ENCODE measurements around the gene EML3.
A peak's percentile ranks its signal among the peaks of the same experiment; 100 is the strongest.
"Not testable (repeated sequence)": the region's sequence is repeated elsewhere in the genome, so short reads cannot be mapped to it uniquely, and the experiment has no call there.

EML3 gene

DNA sequence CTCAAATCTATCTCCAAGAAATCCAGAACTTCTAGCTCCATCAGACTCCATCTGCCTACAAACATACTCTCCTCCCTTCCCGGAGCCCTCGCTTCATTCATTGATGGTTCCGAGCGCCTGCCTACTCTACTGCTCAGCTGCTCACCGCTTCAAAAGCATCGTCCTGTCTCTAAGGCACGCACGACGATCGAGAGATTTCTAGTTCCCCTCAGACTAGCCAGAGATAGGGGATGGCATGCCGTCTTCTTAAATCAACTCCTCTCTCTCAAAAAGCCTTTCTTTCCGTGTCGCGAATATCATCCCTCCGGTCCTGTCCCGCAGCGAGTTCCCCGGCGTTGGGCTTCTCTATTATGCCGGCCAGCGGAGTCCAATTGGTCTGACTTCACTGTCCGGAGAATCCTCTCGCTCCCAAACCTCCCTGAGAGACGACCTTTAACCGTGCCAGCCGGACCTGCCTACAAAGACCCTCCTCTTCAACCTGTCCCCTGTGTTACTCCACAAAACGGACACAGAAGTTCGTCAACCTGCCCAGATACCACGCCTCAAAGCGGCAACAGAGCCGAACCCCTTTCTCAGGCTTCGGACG, 39.5 kb downstream of the EML3 start:
- Histone ChIP-seq H3K36me3 (ENCODE audit: control insufficient read depth, insufficient read depth, low read length) (peaks cover 34% of the 10 kb centered on the region), H3K4me3 (ENCODE audit: low read length) (peak overlapping the region; percentile 94), H3K9me3 (ENCODE audit: control insufficient read depth, insufficient read depth, low read length) (no peaks in the 10 kb centered on the region), H3K4me1 (ENCODE audit: control insufficient read depth, insufficient read depth, low read length) (peaks cover 2% of the 10 kb centered on the region; the same call in 1 of the 2 replicates), H3K27me3 (ENCODE audit: control insufficient read depth, insufficient read depth, low read length) (no peaks in the 10 kb centered on the region), H3K27ac (ENCODE audit: low read length) (no peak overlapping the region)
- DNase-seq (ENCODE audit: low read depth, low spot score) = no peak
- WGBS (ENCODE audit: insufficient coverage, insufficient read length) = no CpG with 5 or more reads among the region's 33 CpGs

DNA sequence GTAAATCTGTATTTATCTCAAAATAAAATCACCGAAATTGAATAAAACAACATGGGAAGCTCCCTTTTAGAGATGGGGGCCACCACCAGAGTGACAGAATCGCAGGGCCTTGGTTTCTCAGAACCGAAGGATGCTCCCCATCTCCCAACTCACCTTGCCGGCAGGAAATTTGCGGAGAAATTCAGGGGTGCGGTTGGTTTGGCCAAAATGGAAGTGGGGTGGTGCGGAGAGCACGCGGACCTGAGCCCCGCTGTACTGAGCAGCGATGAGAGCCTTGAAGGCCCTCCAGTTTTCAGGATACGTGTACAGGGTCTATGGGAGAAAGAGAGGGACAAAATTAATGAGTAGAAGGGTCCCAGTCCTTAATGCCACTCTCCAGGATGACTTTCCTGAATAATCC, 40.1 kb downstream of the EML3 start:
- H3K4me3 ChIP-seq (ENCODE audit: low read length) = peak overlapping the region; percentile 94; the same call in 1 of the 2 replicates
- 100% methylated on average over 1 of the region's 12 CpGs for WGBS (ENCODE audit: insufficient coverage, insufficient read length)
- H3K9me3 ChIP-seq (ENCODE audit: control insufficient read depth, insufficient read depth, low read length) = no peaks in the 10 kb centered on the region
- H3K27ac ChIP-seq (ENCODE audit: low read length) = no peak overlapping the region
- H3K27me3 ChIP-seq (ENCODE audit: control insufficient read depth, insufficient read depth, low read length) = no peaks in the 10 kb centered on the region
- H3K36me3 ChIP-seq (ENCODE audit: control insufficient read depth, insufficient read depth, low read length) = peaks cover 34% of the 10 kb centered on the region
- DNase-seq (ENCODE audit: low read depth, low spot score) = no peak
- H3K4me1 ChIP-seq (ENCODE audit: control insufficient read depth, insufficient read depth, low read length) = peaks cover 2% of the 10 kb centered on the region; the same call in 1 of the 2 replicates

DNA sequence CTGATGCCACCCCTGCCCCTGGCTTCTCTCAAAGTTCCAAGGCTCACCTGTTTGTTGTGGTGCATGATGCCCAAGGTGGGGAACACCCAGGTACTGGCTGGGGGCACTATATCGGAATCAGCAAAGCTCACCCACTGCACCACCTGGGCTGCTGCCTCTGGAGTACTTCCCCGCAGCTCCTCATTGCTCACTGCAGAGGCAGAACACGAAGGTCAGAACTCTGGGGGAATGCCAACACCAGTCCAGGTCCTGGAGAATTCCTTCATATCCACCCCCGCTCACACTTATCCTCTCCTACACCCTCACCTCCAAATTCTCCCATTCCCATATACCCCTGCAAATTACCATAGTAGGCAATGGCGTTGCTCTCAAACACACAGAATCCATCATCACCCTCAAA, 41.1 kb downstream of the EML3 start:
- H3K4me3 ChIP-seq (ENCODE audit: low read length); H3K4me1 ChIP-seq (ENCODE audit: control insufficient read depth, insufficient read depth, low read length); DNase-seq (ENCODE audit: low read depth, low spot score); H3K27me3 ChIP-seq (ENCODE audit: control insufficient read depth, insufficient read depth, low read length); H3K9me3 ChIP-seq (ENCODE audit: control insufficient read depth, insufficient read depth, low read length); H3K27ac ChIP-seq (ENCODE audit: low read length): not testable (repeated sequence)
- H3K36me3 ChIP-seq (ENCODE audit: control insufficient read depth, insufficient read depth, low read length) = peaks cover 40% of the 10 kb centered on the region
- WGBS (ENCODE audit: insufficient coverage, insufficient read length) = 100% methylated on average over 1 of the region's 5 CpGs

DNA sequence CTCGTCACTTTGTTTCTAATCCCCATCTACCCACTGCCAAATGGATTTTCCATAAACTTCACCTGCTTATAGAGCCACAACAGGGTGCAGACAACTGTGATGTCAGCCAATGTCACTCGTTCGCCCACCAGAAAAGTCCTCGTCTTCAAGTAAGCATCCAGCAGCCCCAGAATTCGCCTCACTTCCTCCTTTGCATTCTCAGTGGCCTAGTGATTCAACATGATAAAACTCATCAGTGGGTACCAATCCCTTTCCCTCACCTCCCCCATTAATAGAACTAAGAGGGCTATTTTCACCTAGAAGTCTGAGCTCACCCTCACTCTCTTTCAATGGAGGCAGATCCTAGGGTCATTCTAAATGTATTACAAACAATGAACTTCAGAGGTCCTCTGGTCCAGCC, 41.7 kb downstream of the EML3 start:
- not testable (repeated sequence) for DNase-seq (ENCODE audit: low read depth, low spot score); H3K27me3 ChIP-seq (ENCODE audit: control insufficient read depth, insufficient read depth, low read length); H3K4me3 ChIP-seq (ENCODE audit: low read length); H3K9me3 ChIP-seq (ENCODE audit: control insufficient read depth, insufficient read depth, low read length); H3K27ac ChIP-seq (ENCODE audit: low read length); H3K4me1 ChIP-seq (ENCODE audit: control insufficient read depth, insufficient read depth, low read length)
- H3K36me3 ChIP-seq (ENCODE audit: control insufficient read depth, insufficient read depth, low read length) = peaks cover 39% of the 10 kb centered on the region
- WGBS (ENCODE audit: insufficient coverage, insufficient read length) = no CpG with 5 or more reads among the region's 5 CpGs

DNA sequence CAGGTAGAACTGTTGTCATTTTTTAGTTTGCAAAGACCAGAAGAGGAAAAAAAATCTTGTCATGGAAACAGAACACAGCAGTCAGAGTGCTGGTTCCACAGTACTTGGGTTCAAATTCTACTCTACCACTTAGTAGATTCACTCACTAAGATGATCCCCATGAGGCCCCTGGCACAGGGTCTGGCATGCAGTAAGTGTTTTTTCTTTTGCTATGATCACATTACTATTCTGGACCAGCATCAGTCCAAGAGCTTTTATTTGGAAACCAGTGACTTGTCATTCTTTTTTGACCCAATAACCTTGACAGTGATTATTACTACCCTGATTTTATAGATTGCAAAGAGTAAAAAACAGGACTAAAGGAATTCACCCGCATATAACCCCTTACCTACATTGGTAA, 43.0 kb downstream of the EML3 start:
- H3K9me3 ChIP-seq (ENCODE audit: control insufficient read depth, insufficient read depth, low read length) = no peaks in the 10 kb centered on the region
- DNase-seq (ENCODE audit: low read depth, low spot score) = no peak
- no peak overlapping the region for H3K4me3 ChIP-seq (ENCODE audit: low read length)
- H3K4me1 ChIP-seq (ENCODE audit: control insufficient read depth, insufficient read depth, low read length) = no peaks in the 10 kb centered on the region
- WGBS (ENCODE audit: insufficient coverage, insufficient read length) = no CpG with 5 or more reads among the region's 1 CpG
- no peak overlapping the region for H3K27ac ChIP-seq (ENCODE audit: low read length)
- H3K27me3 ChIP-seq (ENCODE audit: control insufficient read depth, insufficient read depth, low read length) = no peaks in the 10 kb centered on the region
- peaks cover 39% of the 10 kb centered on the region; the same call in 1 of the 2 replicates for H3K36me3 ChIP-seq (ENCODE audit: control insufficient read depth, insufficient read depth, low read length)

DNA sequence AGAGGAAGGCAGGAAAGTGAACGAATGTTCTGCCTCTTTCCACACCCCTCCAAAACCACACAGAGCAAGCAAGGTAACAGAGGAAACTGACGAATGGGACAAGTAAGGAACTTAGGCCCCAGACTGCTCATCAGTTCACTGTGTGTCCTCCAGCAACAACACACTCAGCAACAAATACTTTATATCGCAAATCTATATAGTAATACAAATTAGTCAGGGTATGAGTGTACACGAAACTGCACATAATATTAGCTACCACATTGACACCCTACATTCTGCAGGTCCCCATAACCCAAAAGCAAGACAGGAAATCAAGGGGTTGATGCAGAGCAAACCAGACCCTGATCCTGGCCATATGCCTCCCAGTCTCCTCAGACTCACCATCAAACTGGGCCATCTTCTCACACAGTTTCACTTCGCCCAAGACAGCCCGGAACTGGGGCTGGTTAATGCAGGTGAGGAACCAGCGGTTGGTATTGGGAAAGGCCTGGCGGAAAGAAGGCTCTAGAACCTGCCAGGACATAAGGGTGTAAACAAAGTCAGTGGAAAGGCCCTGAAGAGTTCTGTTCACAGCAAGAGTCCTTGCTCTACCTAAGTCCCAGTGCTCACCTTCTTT, 45.4 kb downstream of the EML3 start:
- Histone ChIP-seq H3K27ac (ENCODE audit: low read length) (no peak overlapping the region), H3K36me3 (ENCODE audit: control insufficient read depth, insufficient read depth, low read length) (peaks cover 39% of the 10 kb centered on the region; the same call in 1 of the 2 replicates), H3K4me1 (ENCODE audit: control insufficient read depth, insufficient read depth, low read length) (no peaks in the 10 kb centered on the region), H3K27me3 (ENCODE audit: control insufficient read depth, insufficient read depth, low read length) (no peaks in the 10 kb centered on the region), H3K9me3 (ENCODE audit: control insufficient read depth, insufficient read depth, low read length) (no peaks in the 10 kb centered on the region), H3K4me3 (ENCODE audit: low read length) (no peak overlapping the region)
- no CpG with 5 or more reads among the region's 8 CpGs for WGBS (ENCODE audit: insufficient coverage, insufficient read length)
- no peak for DNase-seq (ENCODE audit: low read depth, low spot score)

DNA sequence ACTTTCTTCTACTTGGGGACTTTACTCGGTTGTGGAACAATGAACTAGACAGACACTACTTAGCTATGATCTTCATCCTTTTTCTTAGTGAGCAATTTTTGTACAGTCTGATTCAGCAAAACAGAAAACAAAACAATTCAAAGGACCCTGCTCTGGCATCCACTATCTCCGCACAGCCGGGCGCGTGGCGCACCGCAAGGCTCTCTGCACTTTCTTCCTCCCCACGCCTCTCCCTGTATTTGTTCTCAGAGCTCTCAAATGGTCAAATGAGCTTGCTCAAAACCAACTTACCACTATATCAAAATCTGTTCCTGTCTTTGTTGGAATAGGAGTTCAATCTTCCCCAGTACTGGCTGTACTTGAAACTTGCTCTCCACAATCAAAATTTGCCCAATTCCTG, 46.3 kb downstream of the EML3 start:
- no peaks in the 10 kb centered on the region for H3K4me1 ChIP-seq (ENCODE audit: control insufficient read depth, insufficient read depth, low read length)
- no peaks in the 10 kb centered on the region for H3K9me3 ChIP-seq (ENCODE audit: control insufficient read depth, insufficient read depth, low read length)
- DNase-seq (ENCODE audit: low read depth, low spot score) = no peak
- peaks cover 34% of the 10 kb centered on the region; the same call in 1 of the 2 replicates for H3K36me3 ChIP-seq (ENCODE audit: control insufficient read depth, insufficient read depth, low read length)
- H3K27me3 ChIP-seq (ENCODE audit: control insufficient read depth, insufficient read depth, low read length) = no peaks in the 10 kb centered on the region
- H3K4me3 ChIP-seq (ENCODE audit: low read length) = no peak overlapping the region
- no CpG with 5 or more reads among the region's 8 CpGs for WGBS (ENCODE audit: insufficient coverage, insufficient read length)
- no peak overlapping the region for H3K27ac ChIP-seq (ENCODE audit: low read length)

DNA sequence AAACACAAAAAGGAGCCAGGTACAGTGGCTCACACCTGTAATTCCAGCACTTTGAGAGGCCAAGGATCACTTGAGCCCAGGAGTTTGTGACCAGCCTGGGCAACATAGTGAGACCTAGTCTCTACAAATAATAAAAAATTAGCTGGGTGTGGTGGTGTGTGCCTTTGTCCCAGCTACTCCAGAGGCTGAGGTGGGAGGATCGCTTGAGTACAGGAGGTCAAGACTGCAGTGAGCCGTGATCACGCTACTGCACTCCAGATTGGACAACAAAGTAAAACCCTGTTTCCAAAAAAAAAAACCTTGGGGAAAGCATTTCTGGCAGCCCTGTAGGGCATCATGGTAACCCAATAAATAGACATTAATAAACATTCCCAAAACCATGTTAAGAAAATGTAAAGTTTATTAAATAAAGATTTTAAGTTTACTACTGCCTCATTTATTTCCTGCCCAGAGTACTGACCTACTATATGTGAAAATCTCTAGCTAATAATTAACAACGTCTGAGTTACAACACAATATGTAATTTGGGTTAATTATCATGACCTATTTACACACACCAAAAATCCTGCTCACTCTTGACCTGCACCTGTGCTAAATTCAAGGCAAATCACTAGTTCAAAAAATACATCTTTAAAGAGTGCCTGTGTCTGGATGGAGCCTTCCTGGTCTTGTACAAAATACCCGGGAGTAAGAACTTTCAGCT, 47.3 kb downstream of the EML3 start:
- H3K27ac ChIP-seq (ENCODE audit: low read length) = no peak overlapping the region
- no peaks in the 10 kb centered on the region for H3K9me3 ChIP-seq (ENCODE audit: control insufficient read depth, insufficient read depth, low read length)
- no peaks in the 10 kb centered on the region for H3K27me3 ChIP-seq (ENCODE audit: control insufficient read depth, insufficient read depth, low read length)
- WGBS (ENCODE audit: insufficient coverage, insufficient read length) = no CpG with 5 or more reads among the region's 5 CpGs
- peaks cover 27% of the 10 kb centered on the region; the same call in 1 of the 2 replicates for H3K36me3 ChIP-seq (ENCODE audit: control insufficient read depth, insufficient read depth, low read length)
- H3K4me1 ChIP-seq (ENCODE audit: control insufficient read depth, insufficient read depth, low read length) = 0 out of 2 replicates have a peak, but pooled peaks cover 1% of the 10 kb centered on the region
- no peak overlapping the region for H3K4me3 ChIP-seq (ENCODE audit: low read length)
- DNase-seq (ENCODE audit: low read depth, low spot score) = no peak

DNA sequence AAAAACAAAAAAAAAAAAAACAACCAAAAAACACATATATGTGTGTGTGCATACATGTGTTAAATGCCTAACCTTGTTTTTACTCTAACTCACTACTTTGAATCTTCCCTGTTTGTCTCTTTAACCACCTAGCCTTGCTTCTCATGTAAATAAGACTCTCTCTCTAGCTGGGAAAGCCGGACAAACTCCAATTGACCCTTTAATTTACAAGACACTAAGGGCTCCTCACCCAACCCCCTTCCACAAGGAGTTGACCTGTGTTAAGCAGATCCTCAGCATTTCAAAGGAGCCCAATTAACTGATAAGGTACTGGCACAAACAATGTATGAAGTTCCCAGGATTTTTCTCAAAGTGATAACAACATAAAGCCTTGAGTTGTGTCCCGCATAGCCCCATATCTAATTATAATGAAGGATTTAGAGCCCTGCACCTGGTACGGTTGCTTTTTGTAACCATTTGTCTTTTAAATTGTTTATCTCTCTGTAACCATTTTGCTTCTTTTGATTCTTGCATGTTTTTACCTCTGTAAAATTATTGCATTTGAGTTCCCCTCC, 50.8 kb downstream of the EML3 start:
- H3K36me3 ChIP-seq (ENCODE audit: control insufficient read depth, insufficient read depth, low read length) = peaks cover 28% of the 10 kb centered on the region; the same call in 1 of the 2 replicates
- H3K27ac ChIP-seq (ENCODE audit: low read length); H3K4me3 ChIP-seq (ENCODE audit: low read length); DNase-seq (ENCODE audit: low read depth, low spot score); H3K9me3 ChIP-seq (ENCODE audit: control insufficient read depth, insufficient read depth, low read length); H3K4me1 ChIP-seq (ENCODE audit: control insufficient read depth, insufficient read depth, low read length); H3K27me3 ChIP-seq (ENCODE audit: control insufficient read depth, insufficient read depth, low read length): not testable (repeated sequence)
- no CpG with 5 or more reads among the region's 3 CpGs for WGBS (ENCODE audit: insufficient coverage, insufficient read length)

DNA sequence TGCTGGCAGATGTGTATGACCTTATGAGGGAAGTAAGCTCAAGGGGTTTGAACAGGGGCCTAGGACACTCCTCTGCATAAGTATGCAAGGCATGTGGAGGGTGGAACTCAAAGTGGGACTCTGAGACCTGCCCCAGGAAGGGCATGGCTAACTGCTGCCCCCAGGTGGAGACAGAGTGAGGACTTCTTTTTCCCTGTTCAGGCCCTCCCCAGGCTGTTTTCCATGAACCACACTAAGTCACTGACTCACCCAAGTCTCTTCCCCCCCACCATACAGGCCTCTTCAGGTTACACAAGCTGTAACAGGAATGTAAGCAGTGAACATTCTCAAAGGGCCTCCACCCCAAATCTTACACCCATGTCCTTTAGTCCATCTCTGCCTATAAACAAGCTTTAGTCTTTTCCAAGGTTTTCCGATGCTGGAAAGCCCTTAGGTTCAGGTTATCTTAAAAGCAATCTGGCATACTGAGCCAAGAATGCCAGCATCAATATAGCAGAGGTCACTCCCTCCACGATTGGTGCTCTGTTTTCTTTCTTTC, 51.9 kb downstream of the EML3 start:
- Histone ChIP-seq H3K4me3 (ENCODE audit: low read length) (no peak overlapping the region), H3K27me3 (ENCODE audit: control insufficient read depth, insufficient read depth, low read length) (no peaks in the 10 kb centered on the region), H3K4me1 (ENCODE audit: control insufficient read depth, insufficient read depth, low read length) (peaks cover 10% of the 10 kb centered on the region), H3K9me3 (ENCODE audit: control insufficient read depth, insufficient read depth, low read length) (no peaks in the 10 kb centered on the region), H3K27ac (ENCODE audit: low read length) (no peak overlapping the region), H3K36me3 (ENCODE audit: control insufficient read depth, insufficient read depth, low read length) (peaks cover 19% of the 10 kb centered on the region; the same call in 1 of the 2 replicates)
- no CpG with 5 or more reads among the region's 2 CpGs for WGBS (ENCODE audit: insufficient coverage, insufficient read length)
- no peak for DNase-seq (ENCODE audit: low read depth, low spot score)

Data from iPS DF 6.9 (cell line).